Fibroblast of upper back skin (primary cell): ENCODE results near the gene MAP3K21.

Experiments
- DNase-seq: peaks from one replicate; pipeline ENCODE4 v3.0.0-alpha.2; 2013

MAP3K21 gene

GRCh38 chr1:233360525-233361102 lies 33.1 kb downstream of the MAP3K21 start:
- no peak for DNase-seq

- DNase-seq, result no peak
These were observed 34.4 kb downstream of the MAP3K21 start for GRCh38 chr1:233361876-233362275.

GRCh38 chr1:233362743-233363142 lies 35.2 kb downstream of the MAP3K21 start:
- no peak for DNase-seq

GRCh38 chr1:233364026-233364425 lies 36.5 kb downstream of the MAP3K21 start:
- no peak for DNase-seq

GRCh38 chr1:233364695-233365539 lies 37.4 kb downstream of the MAP3K21 start:
- peak; percentile 26 for DNase-seq

- peak; percentile 26 for DNase-seq
These were observed 39.1 kb downstream of the MAP3K21 start for GRCh38 chr1:233366575-233366974.

GRCh38 chr1:233367057-233367803 lies 39.7 kb downstream of the MAP3K21 start:
- DNase-seq, result peak; percentile 66

GRCh38 chr1:233368106-233368788 lies 40.7 kb downstream of the MAP3K21 start:
- DNase-seq, result peak; percentile 27

- DNase-seq, result no peak
These were observed 41.2 kb downstream of the MAP3K21 start for GRCh38 chr1:233368789-233369130.

- DNase-seq, result no peak
These were observed 44.9 kb downstream of the MAP3K21 start for GRCh38 chr1:233372218-233373120.

GRCh38 chr1:233373226-233373625 lies 45.7 kb downstream of the MAP3K21 start:
- DNase-seq, result no peak

GRCh38 chr1:233375653-233376052 lies 48.1 kb downstream of the MAP3K21 start:
- DNase-seq, result no peak

- DNase-seq, result no peak
These were observed 49.0 kb downstream of the MAP3K21 start for GRCh38 chr1:233376382-233377110.

GRCh38 chr1:233379869-233380438 lies 52.4 kb downstream of the MAP3K21 start:
- DNase-seq, result no peak

- no peak for DNase-seq
These were observed 54.3 kb downstream of the MAP3K21 start for GRCh38 chr1:233381806-233382205.

GRCh38 chr1:233383984-233384383 lies 56.5 kb downstream of the MAP3K21 start:
- no peak for DNase-seq

GRCh38 chr1:233386336-233386735 lies 58.8 kb downstream of the MAP3K21 start:
- DNase-seq, result no peak

GRCh38 chr1:233387585-233387984 lies 60.1 kb downstream of the MAP3K21 start:
- DNase-seq, result no peak

GRCh38 chr1:233389169-233389568 lies 61.6 kb downstream of the MAP3K21 start:
- no peak for DNase-seq

- no peak for DNase-seq
These were observed 62.4 kb downstream of the MAP3K21 start for GRCh38 chr1:233389893-233390292.
